Measurements from ENCODE around the gene CREB3L1. TPM values are rescaled to one million over a fixed set of nuclear protein-coding genes. Genes with fewer than 3 reads are reported as not detected.
A peak's percentile ranks its signal among the peaks of the same experiment; 100 is the strongest.

CREB3L1 gene
- total and polyA plus RNA-seq, 7 donors = 0.66 to 63.1 (median 7.2) TPM

DNA sequence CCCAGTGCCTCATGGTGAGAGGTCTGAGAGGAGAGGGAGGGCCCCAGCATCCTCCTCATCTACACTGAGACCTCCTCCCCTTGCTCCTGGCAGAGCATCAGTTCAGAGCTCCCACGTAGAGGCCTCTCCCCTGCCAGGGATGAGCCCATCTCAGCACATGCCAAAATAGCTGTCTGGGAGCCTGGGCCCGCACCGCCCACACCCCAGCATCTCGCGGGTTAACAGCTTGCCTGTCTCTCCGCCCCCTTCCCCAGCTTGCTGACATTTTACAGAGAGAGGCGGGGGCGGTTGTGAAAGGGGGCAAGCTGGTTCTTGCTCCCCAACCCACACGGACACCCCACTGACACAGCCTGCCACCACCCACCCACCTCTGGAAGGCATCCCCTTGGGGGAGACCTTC, 76.2 kb downstream of the CREB3L1 start:
- intact Hi-C loops (cut with DNase I) = no loop called here
- Histone ChIP-seq H3K4me1 (peaks cover 0 to 38% (median 19%) of the 10 kb centered on the region in 4 donors), H3K9me3 (no peaks in the 10 kb centered on the region), H3K36me3 (no peaks in the 10 kb centered on the region), H3K4me3 (no peak overlapping the region), H3K27ac (peak overlapping the region in 1 of 4 donors; percentile 6), H3K27me3 (no peaks in the 10 kb centered on the region)
- 66 to 75% methylated on average over 9 of the region's 9 CpGs for WGBS, 2 donors
- TF ChIP-seq POLR2A (IDR thresholded peaks at IDR 0.05) = no peak
- TF ChIP-seq POLR2AphosphoS5 (IDR thresholded peaks at IDR 0.05) = no peak
- TF ChIP-seq, protein P1, sequence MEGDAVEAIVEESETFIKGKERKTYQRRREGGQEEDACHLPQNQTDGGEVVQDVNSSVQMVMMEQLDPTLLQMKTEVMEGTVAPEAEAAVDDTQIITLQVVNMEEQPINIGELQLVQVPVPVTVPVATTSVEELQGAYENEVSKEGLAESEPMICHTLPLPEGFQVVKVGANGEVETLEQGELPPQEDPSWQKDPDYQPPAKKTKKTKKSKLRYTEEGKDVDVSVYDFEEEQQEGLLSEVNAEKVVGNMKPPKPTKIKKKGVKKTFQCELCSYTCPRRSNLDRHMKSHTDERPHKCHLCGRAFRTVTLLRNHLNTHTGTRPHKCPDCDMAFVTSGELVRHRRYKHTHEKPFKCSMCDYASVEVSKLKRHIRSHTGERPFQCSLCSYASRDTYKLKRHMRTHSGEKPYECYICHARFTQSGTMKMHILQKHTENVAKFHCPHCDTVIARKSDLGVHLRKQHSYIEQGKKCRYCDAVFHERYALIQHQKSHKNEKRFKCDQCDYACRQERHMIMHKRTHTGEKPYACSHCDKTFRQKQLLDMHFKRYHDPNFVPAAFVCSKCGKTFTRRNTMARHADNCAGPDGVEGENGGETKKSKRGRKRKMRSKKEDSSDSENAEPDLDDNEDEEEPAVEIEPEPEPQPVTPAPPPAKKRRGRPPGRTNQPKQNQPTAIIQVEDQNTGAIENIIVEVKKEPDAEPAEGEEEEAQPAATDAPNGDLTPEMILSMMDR (IDR thresholded peaks at IDR 0.05) = no peak
- no peak for TF ChIP-seq EP300 (IDR thresholded peaks at IDR 0.05)
- no peak for DNase-seq

DNA sequence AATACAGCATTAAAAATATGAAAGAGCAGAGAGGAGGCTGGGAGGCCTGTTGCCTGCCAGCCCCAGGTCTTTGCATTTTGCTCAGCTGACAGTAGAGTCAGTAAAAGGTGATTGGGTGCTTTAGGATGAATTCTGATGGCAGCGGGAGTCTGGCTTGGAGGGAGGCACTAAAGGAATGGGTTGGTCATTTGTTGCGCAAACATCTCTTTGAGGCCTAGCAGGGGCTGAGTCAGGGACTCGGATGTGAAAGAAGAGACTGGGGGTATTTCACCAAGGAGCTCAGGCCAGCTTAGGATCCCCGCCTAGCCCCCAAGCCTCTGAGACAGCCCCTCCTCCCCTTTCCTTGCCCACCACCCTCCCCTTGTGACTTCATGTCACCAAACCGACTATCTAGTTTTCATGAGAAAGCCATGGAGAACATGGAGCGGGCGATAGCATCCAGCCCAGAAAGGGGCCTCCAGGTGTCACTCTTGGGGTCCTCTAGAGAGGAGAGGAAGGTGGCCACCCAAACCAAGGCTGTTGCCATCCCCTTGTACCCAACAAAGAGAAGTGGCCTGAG, 79.5 kb downstream of the CREB3L1 start:
- no peaks in the 10 kb centered on the region for H3K9me3 ChIP-seq
- no peaks in the 10 kb centered on the region for H3K27me3 ChIP-seq
- H3K27ac ChIP-seq = no peak overlapping the region
- peaks cover 0 to 32% (median 23%) of the 10 kb centered on the region in 4 donors for H3K4me1 ChIP-seq
- no peaks in the 10 kb centered on the region for H3K36me3 ChIP-seq
- no peak for DNase-seq
- no peak for TF ChIP-seq EP300 (IDR thresholded peaks at IDR 0.05)
- TF ChIP-seq POLR2A (IDR thresholded peaks at IDR 0.05) = no peak
- no peak for TF ChIP-seq POLR2AphosphoS5 (IDR thresholded peaks at IDR 0.05)
- TF ChIP-seq, protein P1 (IDR thresholded peaks at IDR 0.05) = no peak
- intact Hi-C loops (cut with DNase I) = no loop called here
- no peak overlapping the region for H3K4me3 ChIP-seq
- WGBS, 2 donors = 87 to 88% methylated on average over 7 of the region's 7 CpGs

DNA sequence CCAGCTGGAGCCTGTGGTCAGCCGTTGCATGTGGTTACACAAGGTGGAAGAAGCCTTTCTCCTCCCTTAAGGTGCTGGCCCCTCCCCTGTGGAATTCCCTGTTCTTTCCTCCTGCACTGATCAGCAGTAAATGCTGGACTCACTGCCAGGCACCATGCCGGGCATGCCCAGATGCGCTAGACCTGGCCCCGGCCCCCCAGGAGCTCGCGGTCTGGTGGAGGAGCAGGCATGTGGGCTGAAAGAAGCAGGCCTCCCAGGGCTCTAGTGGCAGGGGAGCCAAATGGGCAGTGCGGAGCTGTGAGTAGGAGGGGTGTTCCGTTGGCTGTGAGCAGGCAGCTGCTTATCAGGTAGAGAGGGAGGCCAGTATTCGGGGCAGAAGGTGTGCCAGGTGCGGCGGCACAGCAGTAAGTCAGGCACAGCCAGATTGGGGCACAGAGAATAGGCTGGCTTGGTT, 80.0 kb downstream of the CREB3L1 start:
- no peak for DNase-seq
- Histone ChIP-seq H3K36me3 (no peaks in the 10 kb centered on the region), H3K4me1 (peaks cover 0 to 32% (median 23%) of the 10 kb centered on the region in 4 donors), H3K27me3 (no peaks in the 10 kb centered on the region), H3K9me3 (no peaks in the 10 kb centered on the region), H3K27ac (no peak overlapping the region), H3K4me3 (no peak overlapping the region)
- 58 to 84% methylated on average over 11 of the region's 11 CpGs for WGBS, 2 donors
- intact Hi-C loops (cut with DNase I) = no loop called here
- no peak for TF ChIP-seq POLR2A (IDR thresholded peaks at IDR 0.05)
- TF ChIP-seq, protein P1 (IDR thresholded peaks at IDR 0.05) = no peak
- no peak for TF ChIP-seq POLR2AphosphoS5 (IDR thresholded peaks at IDR 0.05)
- no peak for TF ChIP-seq EP300 (IDR thresholded peaks at IDR 0.05)

DNA sequence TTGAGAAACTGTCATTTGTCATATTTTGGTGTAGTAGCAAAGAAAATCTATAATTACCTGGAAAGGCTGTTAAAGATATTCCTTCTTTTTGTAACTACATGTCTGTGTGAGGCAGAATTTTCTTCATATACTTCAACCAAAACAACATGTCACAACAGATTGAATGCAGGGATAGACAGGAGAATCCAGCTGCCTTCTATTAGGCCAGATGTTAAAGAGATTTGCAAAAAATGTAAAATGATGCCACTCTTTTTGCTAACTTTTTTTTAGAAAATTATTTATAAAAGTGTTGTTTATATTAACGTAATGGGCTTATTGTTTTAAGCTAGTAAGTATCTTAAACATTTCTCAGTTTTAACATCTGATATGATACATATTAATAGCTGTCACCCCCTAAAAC, 82.5 kb downstream of the CREB3L1 start:
- DNase-seq = no peak
- Histone ChIP-seq H3K4me1 (peaks cover 0 to 35% (median 33%) of the 10 kb centered on the region in 4 donors), H3K27ac (peak overlapping the region in 1 of 4 donors; percentile 88), H3K36me3 (no peaks in the 10 kb centered on the region), H3K9me3 (no peaks in the 10 kb centered on the region), H3K4me3 (no peak overlapping the region), H3K27me3 (no peaks in the 10 kb centered on the region)
- 75% methylated on average over 1 of the region's 1 CpG for WGBS, 2 donors
- TF ChIP-seq POLR2A (IDR thresholded peaks at IDR 0.05) (no peak), EP300 (IDR thresholded peaks at IDR 0.05) (no peak), POLR2AphosphoS5 (IDR thresholded peaks at IDR 0.05) (no peak)
- TF ChIP-seq, protein P1 (IDR thresholded peaks at IDR 0.05) = no peak
- intact Hi-C loops (cut with DNase I) = no loop called here

DNA sequence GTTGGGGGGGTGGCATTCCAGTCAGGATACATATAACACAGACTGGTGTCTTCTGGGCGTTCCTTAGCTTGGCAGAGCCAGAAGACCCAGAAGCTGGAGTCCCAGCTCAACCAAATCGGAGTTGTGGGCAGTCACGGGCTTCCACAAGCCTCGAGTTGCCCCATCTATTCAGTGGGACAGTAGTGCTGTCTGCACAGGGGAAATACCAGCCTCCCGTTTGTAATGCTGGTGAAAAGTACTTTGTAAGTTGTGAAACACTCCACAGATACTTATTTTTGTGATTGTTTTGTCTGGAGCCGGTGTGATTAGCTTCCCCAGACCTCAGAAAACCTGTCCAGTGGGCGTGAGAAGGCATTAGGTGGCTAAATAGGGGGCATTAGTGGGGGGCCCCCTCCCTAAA, 83.4 kb downstream of the CREB3L1 start:
- peak overlapping the region in 3 of 4 donors; percentile 42 to 54 (median 50) for H3K4me3 ChIP-seq

More for the DNA sequence above, 83.4 kb downstream of the CREB3L1 start:
- H3K27ac ChIP-seq = peak overlapping the region; percentile 79 to 88 (median 82)
- H3K27me3 ChIP-seq = no peaks in the 10 kb centered on the region
- H3K4me1 ChIP-seq = peaks cover 0 to 35% (median 33%) of the 10 kb centered on the region in 4 donors
- H3K36me3 ChIP-seq = no peaks in the 10 kb centered on the region
- H3K9me3 ChIP-seq = no peaks in the 10 kb centered on the region
- intact Hi-C loops (cut with DNase I) = no loop called here
- WGBS, 2 donors = 53 to 81% methylated on average over 7 of the region's 7 CpGs
- no peak for TF ChIP-seq POLR2A (IDR thresholded peaks at IDR 0.05)
- TF ChIP-seq EP300 (IDR thresholded peaks at IDR 0.05) = no peak
- no peak for TF ChIP-seq POLR2AphosphoS5 (IDR thresholded peaks at IDR 0.05)
- TF ChIP-seq, protein P1 (IDR thresholded peaks at IDR 0.05) = no peak
- DNase-seq = no peak

Measured in sigmoid colon (tissue), 7 donors.